Measurements from ENCODE around the gene SCGB1D1.

The SCGB1D1 gene

GRCh38 chr11:62233730-62234129, 43.7 kb downstream of the SCGB1D1 start:
- DNase-seq (ENCODE audit: low read depth in 2 of 2), result no peak

GRCh38 chr11:62236187-62236586, 46.2 kb downstream of the SCGB1D1 start:
- no peak for DNase-seq (ENCODE audit: low read depth in 2 of 2)

- no peak for DNase-seq (ENCODE audit: low read depth in 2 of 2)
These were observed 47.5 kb downstream of the SCGB1D1 start for GRCh38 chr11:62237499-62237898.

- DNase-seq (ENCODE audit: low read depth in 2 of 2), result no peak
These were observed 48.1 kb downstream of the SCGB1D1 start for GRCh38 chr11:62238151-62238550.

- DNase-seq (ENCODE audit: low read depth in 2 of 2), result no peak
These were observed 51.1 kb downstream of the SCGB1D1 start for GRCh38 chr11:62241095-62241494.

GRCh38 chr11:62242021-62242420, 52.0 kb downstream of the SCGB1D1 start, which contains the start of gene SCGB1D2:
Gene SCGB1D2, plus strand, starts transcription at chr11:62242239. Its CDS starts 69 bp downstream, at chr11:62242308.
- no peak for DNase-seq (ENCODE audit: low read depth in 2 of 2)
